CD4-positive, alpha-beta T cell treated with Interleukin-21 for 1 hour (primary cell): Measurements from ENCODE around the gene PRIMA1.

Experiments used
- DNase-seq: peaks from one replicate; pipeline ENCODE4 v3.0.0-alpha.2; 2020

PRIMA1 gene

DNA sequence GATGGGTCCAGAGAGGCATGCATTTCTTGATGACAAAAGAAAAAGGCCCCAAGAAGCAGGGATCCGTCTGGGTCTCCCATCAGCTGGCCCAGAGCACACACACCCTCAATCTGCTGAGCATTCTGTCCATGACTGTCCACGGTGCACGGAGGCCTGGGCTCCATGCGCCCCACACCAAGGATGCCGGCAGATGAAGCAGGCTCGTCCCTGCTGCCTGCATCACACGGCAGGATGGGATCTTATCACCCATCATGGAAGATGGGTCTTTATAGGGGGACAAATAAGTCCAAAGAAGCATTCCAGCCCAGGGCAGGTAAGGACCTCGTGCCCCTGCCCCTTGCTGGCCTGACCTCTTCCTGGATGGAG lies 59.7 kb downstream of the PRIMA1 start:
- no peak for DNase-seq

- DNase-seq = no peak
These were observed 60.2 kb downstream of the PRIMA1 start for GRCh38 chr14:93727917-93728650.

GRCh38 chr14:93727039-93727740 lies 61.1 kb downstream of the PRIMA1 start:
- no peak for DNase-seq

DNA sequence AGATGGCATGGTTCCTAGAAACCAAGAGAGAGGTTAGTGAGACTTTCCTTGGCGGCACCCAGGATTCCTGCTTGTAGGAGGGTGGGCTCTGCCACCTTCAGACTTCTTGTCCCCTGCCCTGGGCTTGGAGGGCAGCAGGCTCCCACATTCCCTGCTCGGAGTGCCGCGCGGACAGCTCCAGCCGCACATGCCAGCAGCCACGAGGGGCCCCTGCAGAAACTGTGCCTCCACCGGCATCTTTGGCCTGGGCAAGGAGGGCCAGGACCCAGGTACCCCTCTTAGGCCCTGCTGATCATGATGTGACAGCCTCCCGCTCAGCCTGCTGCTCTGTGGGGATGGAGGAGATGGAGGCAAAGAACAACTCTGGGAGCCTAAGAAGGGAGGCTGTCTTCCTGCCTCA lies 62.3 kb downstream of the PRIMA1 start:
- DNase-seq = no peak

DNA sequence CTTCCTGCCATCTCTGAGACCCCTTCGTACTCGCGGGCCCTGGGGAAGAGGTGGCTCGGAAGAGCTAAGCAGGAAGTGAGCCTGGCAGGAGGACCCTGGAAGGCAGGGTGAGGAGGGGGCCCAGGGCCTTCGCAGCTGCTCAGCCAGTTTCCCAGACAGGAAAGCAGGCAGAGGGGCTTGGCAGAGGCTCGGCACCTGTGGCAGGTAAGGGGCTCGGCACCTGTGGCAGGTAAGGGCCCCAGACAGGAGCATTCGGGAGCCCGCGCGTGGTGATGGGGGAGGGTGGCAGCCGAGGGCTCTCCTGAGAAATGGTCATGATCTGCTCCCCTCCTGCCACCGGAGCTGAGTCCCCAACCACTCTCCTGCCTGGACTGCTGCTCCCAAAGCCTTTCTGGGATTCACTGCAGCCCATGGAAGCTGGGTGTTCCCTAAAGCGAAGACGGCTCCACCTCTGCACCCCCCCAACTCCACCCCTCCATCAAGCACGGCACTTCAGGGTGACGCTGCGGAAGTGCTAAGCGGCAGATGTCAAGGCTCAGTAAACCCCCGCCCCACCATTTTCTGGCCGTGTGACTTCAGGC lies 63.2 kb downstream of the PRIMA1 start:
- no peak for DNase-seq

DNA sequence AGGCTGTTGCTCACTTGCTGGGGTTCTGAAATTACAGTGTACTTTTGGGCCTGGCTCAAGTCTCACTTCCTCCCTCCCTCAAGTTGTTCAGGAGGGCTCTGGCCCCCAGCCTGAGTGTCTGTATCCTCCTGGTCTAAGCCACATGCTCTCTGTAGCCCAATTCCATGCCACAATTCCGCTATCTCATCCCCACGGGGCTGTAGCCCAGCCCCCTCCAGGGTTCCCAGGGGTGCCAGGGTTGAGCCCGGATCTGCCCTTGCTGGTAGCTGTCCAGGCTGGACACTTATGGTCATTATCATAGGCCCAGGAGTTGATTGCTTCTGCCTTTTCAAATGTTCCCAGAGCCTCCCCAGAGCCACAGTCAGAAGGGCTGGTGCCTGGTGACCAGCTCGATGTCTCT lies 65.3 kb downstream of the PRIMA1 start:
- no peak for DNase-seq

- no peak for DNase-seq
These were observed 67.3 kb downstream of the PRIMA1 start for GRCh38 chr14:93720981-93721483.

- DNase-seq = no peak
These were observed 68.0 kb downstream of the PRIMA1 start for GRCh38 chr14:93720076-93720815.

DNA sequence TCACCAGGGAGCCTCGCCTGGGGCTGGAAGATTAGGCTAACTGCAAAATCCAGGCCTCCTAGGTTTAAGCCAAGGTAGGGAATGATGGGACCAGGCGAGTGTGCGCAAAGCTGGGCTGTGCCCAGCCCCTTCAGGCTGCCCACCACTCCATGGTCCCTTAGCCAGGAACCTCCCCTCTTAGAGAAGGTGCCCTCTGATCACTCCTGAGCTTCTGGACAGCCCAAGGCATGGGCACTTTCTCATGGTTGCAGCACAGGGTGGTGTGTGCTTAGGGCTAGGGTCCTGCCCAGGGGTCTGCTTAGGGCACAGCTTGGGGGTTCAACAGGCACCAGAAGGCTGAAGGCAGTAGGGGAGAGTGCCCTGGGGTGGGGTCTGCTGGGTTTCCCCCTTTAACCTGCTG lies 69.0 kb downstream of the PRIMA1 start:
- DNase-seq = no peak

- DNase-seq = no peak
These were observed 70.5 kb downstream of the PRIMA1 start for GRCh38 chr14:93717668-93718320.

GRCh38 chr14:93716746-93717667 lies 71.3 kb downstream of the PRIMA1 start:
- DNase-seq = no peak

- DNase-seq = no peak
These were observed 72.1 kb downstream of the PRIMA1 start for GRCh38 chr14:93716002-93716745.

DNA sequence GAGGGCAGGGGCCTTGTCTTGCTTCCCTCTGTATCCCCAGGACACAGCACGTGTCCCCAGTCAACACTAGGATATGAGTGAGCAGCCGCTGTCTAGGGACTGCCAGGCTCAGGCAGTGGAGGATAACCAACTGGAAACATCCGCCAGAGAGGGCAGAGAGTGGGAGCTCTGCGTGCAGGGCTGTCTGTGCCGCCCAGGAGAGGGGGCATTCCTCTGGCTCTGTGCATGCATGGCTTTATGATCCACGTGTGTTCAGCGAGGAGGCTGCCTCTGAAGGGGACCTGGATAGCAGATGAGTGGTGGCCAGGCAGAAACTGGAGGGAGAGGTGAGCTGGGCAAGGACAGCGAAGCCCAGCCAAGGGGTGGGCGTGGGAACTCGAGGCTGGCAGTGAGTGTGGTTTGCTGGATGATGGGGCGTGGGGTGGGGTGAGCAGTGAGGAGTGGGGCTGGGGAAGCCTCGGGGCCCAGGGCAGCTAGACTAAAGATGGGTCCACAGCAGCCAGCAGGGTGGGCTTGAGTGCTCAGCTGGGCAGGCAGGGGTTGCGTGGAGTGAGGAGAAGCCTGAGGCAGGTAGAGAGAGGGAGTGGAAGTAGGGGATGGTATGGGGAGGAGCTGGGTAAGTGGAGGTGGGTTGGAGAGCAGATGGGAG lies 72.9 kb downstream of the PRIMA1 start:
- DNase-seq = no peak

- no peak for DNase-seq
These were observed 73.7 kb downstream of the PRIMA1 start for GRCh38 chr14:93714605-93715004.

DNA sequence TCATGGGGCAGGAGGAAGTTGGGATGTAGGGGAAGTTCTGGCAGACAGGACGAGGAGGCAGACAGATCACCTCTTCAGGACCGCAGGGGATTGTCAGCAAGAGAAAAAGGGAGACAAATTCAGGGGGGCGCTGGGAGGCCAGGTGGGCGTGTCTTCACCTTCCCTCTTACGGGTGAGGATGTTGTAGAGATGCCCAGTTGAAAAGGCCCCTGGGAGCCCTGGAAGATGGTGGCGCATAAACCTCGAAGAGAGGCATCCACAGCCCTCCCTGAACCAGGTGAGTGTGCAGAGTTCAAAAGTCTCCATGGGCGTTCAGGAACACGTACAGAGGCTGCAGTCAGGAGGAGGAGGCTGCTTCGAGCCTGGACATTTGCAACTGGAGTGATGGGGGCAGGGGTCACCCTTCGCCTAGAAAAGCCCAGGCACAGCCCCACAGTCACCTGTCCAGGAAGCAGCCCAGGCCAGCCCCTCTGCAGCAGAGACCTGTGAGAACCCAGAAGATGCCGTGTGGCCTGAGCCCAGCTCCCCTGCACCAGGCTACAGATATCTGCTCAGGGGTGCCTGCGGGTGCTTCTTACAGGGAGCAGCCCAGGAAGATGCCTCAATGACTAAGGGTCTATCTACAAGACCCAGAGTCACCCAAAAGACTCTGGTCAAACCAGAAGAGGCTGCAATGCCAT lies 74.4 kb downstream of the PRIMA1 start:
- DNase-seq = no peak

DNA sequence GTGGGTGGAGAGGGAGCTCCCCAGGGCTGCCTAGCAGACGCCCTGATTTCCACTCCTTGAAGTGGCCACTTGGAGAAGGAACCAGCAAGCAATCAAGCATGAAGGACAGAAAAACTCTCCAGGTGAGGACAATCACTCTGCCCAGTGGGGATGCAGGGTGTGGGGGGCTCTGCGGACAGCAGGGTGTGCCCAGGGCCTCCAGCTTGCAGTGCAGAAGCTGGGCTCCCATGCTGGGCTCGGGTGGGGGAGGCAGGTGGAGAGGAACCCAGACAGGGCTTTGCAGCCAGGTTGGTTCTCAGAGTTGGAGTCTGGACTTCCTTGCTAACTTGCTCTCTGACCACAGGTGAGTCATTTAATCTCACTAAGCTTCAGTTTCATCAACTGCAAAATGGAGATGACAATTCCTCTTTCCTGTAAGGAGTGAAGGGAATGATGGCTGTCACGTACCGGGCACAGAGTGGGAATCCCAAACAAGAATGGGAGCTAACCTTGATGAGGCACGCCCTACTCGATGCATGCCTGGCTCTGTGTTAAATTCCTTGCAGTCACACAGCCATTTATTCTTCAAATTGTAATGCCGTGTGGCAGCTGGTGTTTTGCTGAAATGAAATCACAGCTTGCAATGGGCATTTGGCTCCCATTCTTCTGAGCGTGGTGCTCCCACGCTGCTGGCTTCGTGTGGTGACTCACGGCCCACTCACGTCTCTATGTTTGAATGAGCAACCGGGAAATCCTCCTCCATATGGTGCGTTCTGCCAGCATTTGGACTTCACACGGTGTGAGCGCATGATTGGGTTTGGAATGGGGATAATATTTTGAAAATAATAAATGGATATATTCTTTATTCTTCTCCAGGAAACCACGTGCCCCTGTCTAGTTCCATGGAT lies 75.2 kb downstream of the PRIMA1 start:
- DNase-seq = no peak

- DNase-seq = no peak
These were observed 76.0 kb downstream of the PRIMA1 start for GRCh38 chr14:93712079-93712837.

GRCh38 chr14:93709249-93709648 lies 79.0 kb downstream of the PRIMA1 start:
- no peak for DNase-seq
